ENCODE results near the gene TLX1. TPM values are rescaled to one million over a fixed set of nuclear protein-coding genes. Genes with fewer than 3 reads are reported as not detected.

The TLX1 gene
- total and polyA plus RNA-seq, 4 donors: not detected

DNA sequence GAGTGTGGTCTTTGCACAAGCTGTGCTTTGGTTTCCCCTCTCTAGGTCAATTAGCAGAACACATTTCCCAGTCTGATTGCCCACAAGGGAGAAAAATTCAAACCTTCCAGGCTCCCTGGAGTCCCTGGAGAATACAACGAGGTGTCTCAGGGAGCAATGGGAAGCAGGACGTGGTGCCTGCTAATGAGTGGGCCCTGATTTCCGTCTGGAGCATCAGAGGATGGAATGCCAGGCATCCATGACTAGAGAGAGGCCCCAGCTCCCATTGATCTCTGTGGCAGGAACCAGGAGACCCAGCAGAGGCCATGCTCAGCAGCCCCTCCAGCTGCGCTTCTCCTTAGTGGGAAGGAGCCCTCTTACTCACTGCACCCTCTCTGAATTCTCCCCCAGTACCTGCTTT, 33.2 kb upstream of the TLX1 start:
- WGBS, 2 donors: 42 to 45% methylated on average over 4 of the region's 4 CpGs
- no peak for DNase-seq
- TF ChIP-seq, protein P1, sequence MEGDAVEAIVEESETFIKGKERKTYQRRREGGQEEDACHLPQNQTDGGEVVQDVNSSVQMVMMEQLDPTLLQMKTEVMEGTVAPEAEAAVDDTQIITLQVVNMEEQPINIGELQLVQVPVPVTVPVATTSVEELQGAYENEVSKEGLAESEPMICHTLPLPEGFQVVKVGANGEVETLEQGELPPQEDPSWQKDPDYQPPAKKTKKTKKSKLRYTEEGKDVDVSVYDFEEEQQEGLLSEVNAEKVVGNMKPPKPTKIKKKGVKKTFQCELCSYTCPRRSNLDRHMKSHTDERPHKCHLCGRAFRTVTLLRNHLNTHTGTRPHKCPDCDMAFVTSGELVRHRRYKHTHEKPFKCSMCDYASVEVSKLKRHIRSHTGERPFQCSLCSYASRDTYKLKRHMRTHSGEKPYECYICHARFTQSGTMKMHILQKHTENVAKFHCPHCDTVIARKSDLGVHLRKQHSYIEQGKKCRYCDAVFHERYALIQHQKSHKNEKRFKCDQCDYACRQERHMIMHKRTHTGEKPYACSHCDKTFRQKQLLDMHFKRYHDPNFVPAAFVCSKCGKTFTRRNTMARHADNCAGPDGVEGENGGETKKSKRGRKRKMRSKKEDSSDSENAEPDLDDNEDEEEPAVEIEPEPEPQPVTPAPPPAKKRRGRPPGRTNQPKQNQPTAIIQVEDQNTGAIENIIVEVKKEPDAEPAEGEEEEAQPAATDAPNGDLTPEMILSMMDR (IDR thresholded peaks at IDR 0.05; ENCODE audit: control extremely low read depth, extremely low read depth): no peak
- ATAC-seq (ENCODE audit: insufficient read depth, low FRiP score): no peak
- Histone ChIP-seq H3K9me3 (ENCODE audit: control insufficient read depth in 4 of 4, insufficient read depth in 3 of 4, low read length in 3 of 4) (peaks cover 0 to 9% (median 0%) of the 10 kb centered on the region in 4 donors), H3K4me3 (no peak overlapping the region), H3K4me1 (ENCODE audit: control insufficient read depth in 5 of 5, insufficient read depth in 5 of 5, low read length in 5 of 5) (peaks cover 0 to 20% (median 2%) of the 10 kb centered on the region in 5 donors), H3K27me3 (ENCODE audit: control insufficient read depth in 3 of 3, insufficient read depth in 3 of 3, low read length in 2 of 3) (peaks cover 3 to 25% (median 9%) of the 10 kb centered on the region in 3 donors), H3K36me3 (ENCODE audit: control insufficient read depth in 4 of 4, insufficient read depth in 4 of 4, low read length in 4 of 4) (no peaks in the 10 kb centered on the region), H3K9ac (ENCODE audit: insufficient read depth in 1 of 2, low read length in 2 of 2) (no peak overlapping the region), H3K27ac (ENCODE audit: low read depth in 1 of 2, low read length in 1 of 2) (no peak overlapping the region)

DNA sequence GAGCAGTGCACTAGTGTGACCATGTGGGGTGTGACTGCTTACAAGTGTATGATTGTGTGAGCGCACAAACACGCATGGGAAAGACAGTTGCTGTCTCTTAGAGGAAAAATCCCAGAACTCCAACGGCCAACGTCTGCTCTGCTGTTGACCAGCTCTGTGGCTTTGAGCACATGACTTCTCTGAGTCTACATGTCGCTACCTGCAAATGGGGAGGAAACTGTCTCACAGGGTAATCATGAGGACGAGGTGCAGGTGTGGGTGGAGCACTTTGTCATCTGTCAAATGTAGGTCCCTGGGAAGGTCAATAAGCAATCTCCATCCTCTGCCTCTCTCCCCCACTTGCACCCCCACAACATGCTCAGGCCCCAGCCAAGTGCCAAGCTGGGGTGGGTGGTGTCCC, 31.2 kb upstream of the TLX1 start:
- H3K27me3 ChIP-seq (ENCODE audit: control insufficient read depth in 3 of 3, insufficient read depth in 3 of 3, low read length in 2 of 3): peaks cover 3 to 25% (median 4%) of the 10 kb centered on the region in 3 donors
- no peak overlapping the region for H3K9ac ChIP-seq (ENCODE audit: insufficient read depth in 1 of 2, low read length in 2 of 2)
- no peak overlapping the region for H3K4me3 ChIP-seq
- DNase-seq: no peak
- TF ChIP-seq, protein P1 (IDR thresholded peaks at IDR 0.05; ENCODE audit: control extremely low read depth, extremely low read depth): no peak
- no peak overlapping the region for H3K27ac ChIP-seq (ENCODE audit: low read depth in 1 of 2, low read length in 1 of 2)
- no peaks in the 10 kb centered on the region for H3K36me3 ChIP-seq (ENCODE audit: control insufficient read depth in 4 of 4, insufficient read depth in 4 of 4, low read length in 4 of 4)
- H3K4me1 ChIP-seq (ENCODE audit: control insufficient read depth in 5 of 5, insufficient read depth in 5 of 5, low read length in 5 of 5): peaks cover 0 to under 1% (median 0%) of the 10 kb centered on the region in 5 donors
- 65 to 70% methylated on average over 6 of the region's 6 CpGs for WGBS, 2 donors
- H3K9me3 ChIP-seq (ENCODE audit: control insufficient read depth in 4 of 4, insufficient read depth in 3 of 4, low read length in 3 of 4): peaks cover 0 to 9% (median 0%) of the 10 kb centered on the region in 4 donors
- no peak for ATAC-seq (ENCODE audit: insufficient read depth, low FRiP score)

DNA sequence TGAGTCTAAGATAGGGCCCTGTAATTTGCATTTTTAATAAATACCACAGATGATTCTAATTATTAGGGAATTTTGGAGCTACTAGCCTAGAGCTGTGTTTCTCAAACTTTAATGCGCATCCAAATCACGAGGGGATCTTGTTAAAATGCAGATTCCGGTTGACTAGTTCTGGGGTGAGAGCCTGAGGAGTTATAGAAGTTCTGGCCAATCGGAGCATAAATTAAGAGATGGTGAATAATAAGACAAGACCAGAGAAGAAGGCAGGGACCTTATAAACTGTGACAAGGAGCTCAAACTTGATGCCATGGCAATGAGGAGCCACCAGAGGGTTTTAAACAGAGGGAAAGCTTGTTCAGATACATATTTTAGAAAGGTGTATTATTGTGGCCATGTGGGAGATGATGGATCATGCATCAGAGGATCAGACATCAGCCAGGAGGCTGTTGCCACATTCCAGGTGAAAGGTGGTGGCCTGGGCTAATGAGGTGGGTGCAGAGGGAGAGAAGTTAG, 29.7 kb upstream of the TLX1 start:
- TF ChIP-seq, protein P1 (IDR thresholded peaks at IDR 0.05; ENCODE audit: control extremely low read depth, extremely low read depth): no peak
- 77 to 78% methylated on average over 4 of the region's 4 CpGs for WGBS, 2 donors
- Histone ChIP-seq H3K9me3 (ENCODE audit: control insufficient read depth in 4 of 4, insufficient read depth in 3 of 4, low read length in 3 of 4) (peaks cover 0 to 7% (median 0%) of the 10 kb centered on the region in 4 donors), H3K9ac (ENCODE audit: insufficient read depth in 1 of 2, low read length in 2 of 2) (no peak overlapping the region), H3K27me3 (ENCODE audit: control insufficient read depth in 3 of 3, insufficient read depth in 3 of 3, low read length in 2 of 3) (peaks cover 3 to 25% (median 6%) of the 10 kb centered on the region in 3 donors), H3K36me3 (ENCODE audit: control insufficient read depth in 4 of 4, insufficient read depth in 4 of 4, low read length in 4 of 4) (no peaks in the 10 kb centered on the region), H3K27ac (ENCODE audit: low read depth in 1 of 2, low read length in 1 of 2) (no peak overlapping the region), H3K4me1 (ENCODE audit: control insufficient read depth in 5 of 5, insufficient read depth in 5 of 5, low read length in 5 of 5) (no peaks in the 10 kb centered on the region), H3K4me3 (no peak overlapping the region)
- ATAC-seq (ENCODE audit: insufficient read depth, low FRiP score): no peak
- no peak for DNase-seq

DNA sequence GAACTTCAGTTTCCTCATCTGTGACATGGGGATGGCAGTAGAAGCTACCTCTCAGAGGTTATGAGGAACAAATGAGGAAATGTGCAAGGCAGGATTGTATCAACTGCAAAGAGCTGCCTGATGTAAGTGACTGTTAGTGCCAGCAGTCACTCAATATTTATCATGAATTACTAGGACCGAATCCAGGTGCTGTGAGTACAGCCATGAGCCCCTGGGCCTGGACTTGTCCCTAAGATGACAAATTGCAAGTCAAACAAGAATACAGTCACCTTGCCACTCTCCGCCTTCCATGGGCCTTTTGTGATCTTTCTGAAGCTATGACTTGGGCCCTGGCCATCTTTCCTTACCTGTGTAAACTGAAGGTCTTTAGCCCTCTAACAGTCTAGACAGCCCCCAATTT, 27.7 kb upstream of the TLX1 start:
- TF ChIP-seq, protein P1 (IDR thresholded peaks at IDR 0.05; ENCODE audit: control extremely low read depth, extremely low read depth): no peak
- Histone ChIP-seq H3K9ac (ENCODE audit: insufficient read depth in 1 of 2, low read length in 2 of 2) (no peak overlapping the region), H3K27ac (ENCODE audit: low read depth in 1 of 2, low read length in 1 of 2) (no peak overlapping the region), H3K4me3 (no peak overlapping the region), H3K4me1 (ENCODE audit: control insufficient read depth in 5 of 5, insufficient read depth in 5 of 5, low read length in 5 of 5) (no peaks in the 10 kb centered on the region), H3K36me3 (ENCODE audit: control insufficient read depth in 4 of 4, insufficient read depth in 4 of 4, low read length in 4 of 4) (no peaks in the 10 kb centered on the region), H3K9me3 (ENCODE audit: control insufficient read depth in 4 of 4, insufficient read depth in 3 of 4, low read length in 3 of 4) (peaks cover 0 to 7% (median 0%) of the 10 kb centered on the region in 4 donors), H3K27me3 (ENCODE audit: control insufficient read depth in 3 of 3, insufficient read depth in 3 of 3, low read length in 2 of 3) (peaks cover 3 to 25% (median 10%) of the 10 kb centered on the region in 3 donors)
- 74 to 82% methylated on average over 2 of the region's 2 CpGs for WGBS, 2 donors
- no peak for DNase-seq
- no peak for ATAC-seq (ENCODE audit: insufficient read depth, low FRiP score)
